GM04504 (cell line): ENCODE measurements around the gene VCAN.
A peak's percentile ranks its signal among the peaks of the same experiment; 100 is the strongest.

Experiments used
- DNase-seq: peaks from one replicate; pipeline ENCODE4 v3.0.0-alpha.2; 2012; ENCODE audit warnings: low read depth

Gene VCAN

DNA sequence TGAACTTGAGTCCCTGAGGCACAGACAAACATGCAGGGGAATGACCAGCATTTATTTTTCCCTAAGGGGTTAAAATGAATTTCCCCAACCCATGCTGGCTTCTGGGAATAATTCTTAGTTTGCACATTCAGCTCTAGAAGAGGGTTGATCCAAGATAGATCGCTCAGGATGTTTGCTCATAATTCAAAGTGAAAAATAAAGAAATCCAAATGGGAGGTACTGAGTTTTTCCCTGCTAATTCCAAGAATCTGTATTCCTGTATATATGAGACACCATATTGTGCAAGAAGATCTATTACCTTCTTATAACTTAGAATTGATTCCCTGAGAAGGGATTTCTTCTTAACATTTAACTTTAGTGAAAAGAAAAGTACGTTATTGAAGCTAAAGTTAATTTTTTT is 96.2 kb downstream of the VCAN start:
- DNase-seq: no peak

DNA sequence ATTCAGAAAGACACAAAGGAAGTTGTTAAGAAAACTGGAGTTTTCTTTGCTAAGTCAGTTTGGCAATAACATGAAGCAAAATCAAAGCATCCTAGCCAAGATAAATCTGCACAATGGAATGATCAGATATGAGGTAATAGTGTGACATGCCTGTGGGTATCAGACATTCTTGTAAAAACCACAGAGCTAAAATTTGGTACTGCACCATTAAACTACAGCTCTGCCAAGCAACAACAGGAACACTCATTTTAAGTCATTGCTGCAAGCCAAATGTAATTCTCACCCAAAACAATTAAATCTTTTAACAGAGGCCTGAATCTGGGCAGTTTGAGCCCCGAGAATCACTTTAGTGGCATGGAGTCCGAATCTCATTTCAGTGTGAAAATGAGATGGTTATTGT is 96.6 kb downstream of the VCAN start:
- DNase-seq: peak; percentile 78

DNA sequence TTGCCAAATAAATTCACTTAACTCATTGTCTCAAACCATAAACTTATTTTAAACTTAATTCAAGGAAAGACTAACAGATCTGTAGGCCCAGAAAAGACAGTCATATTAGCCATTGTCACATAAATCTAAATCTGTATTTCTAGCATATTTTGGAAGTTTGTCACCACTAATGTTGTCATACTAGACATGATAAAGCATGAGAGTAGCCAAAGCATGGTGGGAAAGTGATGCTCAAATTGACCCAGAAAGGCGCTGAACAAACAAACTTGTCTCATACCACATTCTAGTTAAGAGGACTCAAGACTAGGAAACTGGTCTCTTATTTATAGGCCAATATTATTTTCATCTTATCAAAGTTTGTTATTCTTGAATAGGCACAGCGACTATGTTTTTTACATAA is 99.4 kb downstream of the VCAN start:
- DNase-seq: no peak

DNA sequence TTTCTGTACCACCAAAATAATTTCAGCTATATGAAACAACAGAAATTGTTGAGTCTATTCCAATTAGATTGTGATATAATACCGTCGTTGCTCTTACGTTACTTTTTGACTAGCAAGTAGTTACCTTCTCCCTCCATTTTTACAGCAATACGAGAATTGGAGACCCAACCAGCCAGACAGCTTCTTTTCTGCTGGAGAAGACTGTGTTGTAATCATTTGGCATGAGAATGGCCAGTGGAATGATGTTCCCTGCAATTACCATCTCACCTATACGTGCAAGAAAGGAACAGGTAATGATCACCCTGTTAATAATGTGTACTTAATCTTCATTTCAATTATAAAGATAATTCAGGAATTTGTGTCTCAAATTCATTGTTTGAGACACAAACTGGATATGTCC is 100.7 kb downstream of the VCAN start:
- no peak for DNase-seq

DNA sequence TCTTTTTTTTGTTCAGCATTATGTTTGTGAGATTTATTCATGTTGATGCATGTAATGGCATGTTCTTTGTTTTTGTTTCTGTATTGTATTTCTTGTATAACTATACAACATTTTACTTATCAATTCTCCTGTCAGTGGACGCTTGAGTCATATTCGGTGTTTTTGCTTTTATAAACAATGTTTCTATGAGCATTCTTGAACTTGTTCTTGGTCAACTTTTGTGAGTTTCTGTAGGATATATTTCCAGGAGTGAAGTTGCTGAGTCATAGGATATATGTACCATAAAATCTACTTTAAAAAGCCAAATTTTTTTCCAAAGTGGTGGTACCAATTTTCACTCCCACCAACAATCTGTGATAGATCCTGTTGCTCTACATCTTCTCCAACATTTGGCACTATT is 104.8 kb downstream of the VCAN start:
- DNase-seq: no peak

DNA sequence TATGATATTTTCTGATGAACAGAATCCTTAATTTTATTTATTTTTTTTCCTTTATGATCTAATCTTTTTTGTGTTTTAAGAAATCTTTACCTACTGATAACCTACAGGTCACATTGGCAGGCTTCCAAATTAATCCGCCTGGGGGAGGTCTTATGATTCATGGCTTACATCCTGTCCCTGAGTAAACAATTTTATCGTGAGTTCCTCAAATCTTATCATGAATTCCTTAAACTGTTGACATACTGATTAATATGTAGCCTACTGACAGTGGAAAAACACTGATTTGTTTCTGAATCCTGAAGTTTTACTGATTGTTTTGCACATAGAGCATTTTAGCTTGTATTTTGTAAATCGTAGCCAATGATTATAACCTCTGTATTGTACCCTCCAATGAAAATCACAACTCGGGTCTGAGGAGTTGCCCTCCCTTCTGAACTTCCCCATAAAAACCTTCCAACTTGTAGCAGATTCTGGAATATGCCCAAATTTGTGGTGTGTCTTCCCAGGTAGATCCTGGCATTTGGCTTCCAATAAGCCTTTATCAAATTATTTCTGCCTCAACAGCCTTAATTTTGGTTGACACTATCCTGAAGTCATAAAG is 105.6 kb downstream of the VCAN start:
- no peak for DNase-seq

DNA sequence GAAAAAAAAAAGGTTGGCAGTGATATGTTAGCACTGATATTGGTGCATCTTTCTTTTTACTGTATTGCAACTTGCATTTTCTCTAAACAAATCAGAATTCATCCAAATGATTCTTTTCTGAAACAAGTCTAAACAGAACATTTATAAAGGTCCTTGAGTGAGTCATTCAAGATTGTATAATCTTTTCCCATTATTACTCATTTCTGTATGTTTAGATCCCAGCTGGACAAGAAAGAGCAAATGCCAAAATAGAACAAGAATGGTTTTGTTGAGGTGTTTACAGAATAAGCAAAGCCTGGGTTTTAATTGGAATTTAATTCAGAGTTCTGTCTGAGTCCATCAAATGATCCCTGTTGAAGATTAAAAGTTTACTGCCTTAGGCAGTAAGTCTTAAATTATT is 112.3 kb downstream of the VCAN start:
- no peak for DNase-seq

DNA sequence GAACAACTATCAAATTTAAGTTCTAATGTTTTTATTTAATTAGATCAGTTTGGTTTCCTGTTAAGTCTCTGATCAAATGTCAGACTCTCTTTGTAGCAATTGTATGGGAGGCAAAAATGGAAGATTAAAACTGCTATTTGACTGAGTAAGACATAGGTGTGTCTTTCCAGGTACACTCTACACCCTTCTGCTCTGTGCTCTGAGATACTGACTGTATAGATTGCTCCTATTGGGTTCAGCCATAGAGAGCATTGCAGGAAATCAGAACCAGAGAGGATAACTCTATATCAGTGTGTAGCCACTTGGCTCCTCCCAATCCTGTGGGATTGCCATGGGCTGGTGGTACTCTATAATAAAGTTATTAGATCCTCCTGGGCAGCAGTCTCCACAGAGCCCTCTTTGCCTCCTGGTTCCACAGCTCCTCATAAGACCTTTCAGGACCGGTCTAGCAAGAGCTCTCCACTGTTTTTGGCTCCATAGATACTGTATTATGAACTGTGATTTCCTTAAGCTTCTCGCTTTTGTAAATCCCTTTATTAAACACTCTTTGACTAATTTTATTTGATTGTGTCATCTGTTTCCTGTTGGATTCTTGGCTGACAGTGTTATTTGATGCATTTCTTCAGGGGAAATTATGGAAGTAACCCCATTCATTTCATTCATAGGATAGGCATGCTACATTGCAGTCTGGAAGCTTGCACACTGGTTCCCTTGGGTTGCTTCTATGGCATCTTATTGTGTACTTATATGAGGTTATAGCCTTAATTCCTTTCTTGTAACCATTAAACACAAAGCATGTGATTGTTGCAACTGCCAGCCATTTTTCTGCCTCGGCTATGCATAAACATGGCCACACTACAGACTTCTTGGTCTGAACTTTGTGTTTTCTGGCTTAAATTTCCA is 115.6 kb downstream of the VCAN start:
- no peak for DNase-seq

DNA sequence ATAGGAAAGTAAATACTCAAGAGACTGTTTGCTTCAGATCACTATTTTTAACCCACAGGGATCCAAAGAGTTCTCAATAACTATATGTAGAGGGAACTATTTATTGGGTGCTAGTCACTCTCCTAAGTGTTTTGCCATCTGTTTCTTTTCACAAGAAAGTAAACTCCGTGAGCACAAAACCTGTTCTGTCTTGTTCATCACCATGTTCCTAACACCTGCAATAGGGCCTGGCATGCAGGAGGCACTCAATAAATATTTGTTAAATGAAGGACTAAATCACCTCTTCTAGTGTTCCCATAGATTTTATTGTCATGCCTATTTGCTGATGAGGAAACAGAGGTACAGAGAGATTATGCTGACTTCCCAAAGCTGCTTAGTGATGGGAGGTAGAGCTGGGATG is 118.2 kb downstream of the VCAN start:
- no peak for DNase-seq

DNA sequence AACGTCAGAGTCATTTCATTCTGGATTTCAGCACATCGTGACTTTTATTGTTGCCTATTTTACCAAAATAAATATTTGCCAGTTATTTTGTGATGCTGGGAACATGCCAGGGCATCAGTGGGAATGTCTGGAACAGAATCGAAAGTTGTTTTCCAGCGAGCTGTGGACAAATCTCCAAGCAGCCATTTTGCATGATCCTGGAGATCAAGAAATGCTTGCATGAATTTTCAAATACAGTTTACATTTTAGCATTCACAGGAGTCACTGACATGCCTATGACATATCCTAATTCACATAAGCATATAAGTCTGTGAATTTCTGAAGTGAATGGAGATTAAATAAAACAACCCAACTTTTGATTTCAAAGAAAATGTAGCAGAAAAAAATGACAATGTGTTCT is 119.4 kb downstream of the VCAN start:
- no peak for DNase-seq

DNA sequence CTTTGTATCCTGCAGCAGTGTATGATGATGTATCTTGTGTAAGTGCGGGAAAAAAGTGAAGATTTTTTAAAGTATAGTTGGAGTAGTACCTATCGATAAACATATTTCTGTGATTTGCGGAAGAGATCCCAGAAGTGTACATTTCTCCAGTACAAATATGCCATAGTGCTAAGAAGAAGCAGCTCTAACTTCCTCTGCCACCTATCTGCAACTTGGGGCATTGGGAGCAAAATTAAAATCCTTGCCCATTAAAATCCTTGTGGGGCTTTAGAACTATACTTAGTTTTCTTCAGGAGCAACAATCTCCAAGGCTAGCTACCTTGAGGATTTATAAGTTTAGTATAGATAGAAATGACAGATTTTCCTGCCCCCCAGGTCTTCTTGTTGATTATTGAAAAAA is 123.7 kb downstream of the VCAN start:
- no peak for DNase-seq

DNA sequence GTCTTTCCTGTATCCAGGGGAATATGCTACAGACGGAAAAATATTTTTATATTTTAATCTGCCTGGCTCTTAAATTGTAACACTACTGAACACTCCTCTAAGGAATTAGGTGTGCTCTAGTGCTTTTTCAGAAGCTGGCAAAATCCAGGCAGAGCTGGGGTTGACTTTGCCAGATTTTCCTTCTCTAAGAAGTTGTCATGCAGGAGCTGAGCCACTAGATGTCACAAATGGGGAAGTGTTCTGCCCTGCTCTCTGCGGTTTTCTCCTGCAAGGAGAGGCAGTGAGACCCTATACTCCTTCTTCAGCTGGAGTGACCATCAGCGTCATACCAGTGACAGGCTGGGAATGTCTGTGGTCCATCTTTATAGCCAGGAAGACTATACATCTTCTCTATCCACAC is 136.6 kb downstream of the VCAN start:
- DNase-seq: no peak

DNA sequence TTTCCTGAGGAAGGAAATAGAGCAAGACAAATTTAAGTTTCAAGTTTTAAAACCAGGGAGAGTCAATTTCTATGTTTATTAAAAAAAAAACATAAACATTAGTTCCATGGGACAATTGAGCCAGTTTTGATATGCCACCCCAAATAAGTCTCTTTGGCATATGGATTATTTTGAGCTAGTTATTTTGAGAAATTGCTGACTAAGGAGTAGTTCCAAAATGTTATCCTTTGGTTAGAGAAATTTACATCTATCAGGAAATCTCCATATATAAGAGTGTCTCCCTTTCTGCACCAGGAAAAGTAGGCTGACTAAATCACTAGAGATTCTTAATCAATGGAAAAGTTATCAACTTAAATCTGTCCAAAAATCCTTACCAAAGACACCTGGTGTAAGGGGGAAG is 143.3 kb downstream of the VCAN start:
- DNase-seq: no peak

DNA sequence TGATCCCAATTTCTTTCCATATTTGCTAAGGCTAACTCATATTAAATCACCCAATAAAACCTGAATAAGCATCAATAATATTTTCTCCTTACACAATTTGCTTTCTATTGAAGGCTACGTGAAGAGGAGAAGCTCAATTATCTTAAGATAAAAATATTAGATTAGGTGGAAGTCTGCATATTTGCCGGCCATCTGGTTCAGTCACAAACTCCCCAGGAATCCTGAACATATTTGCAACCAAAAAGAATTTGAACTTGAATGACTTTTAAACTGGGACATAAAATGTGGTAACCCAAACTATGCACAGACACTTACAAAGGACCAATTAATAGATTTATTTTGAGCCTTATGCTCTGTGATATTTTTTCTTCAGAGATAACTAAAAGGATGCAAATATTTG is 156.8 kb downstream of the VCAN start:
- no peak for DNase-seq
